ENCODE measurements around the gene DGKQ.

- TF ChIP-seq CTCF (IDR thresholded peaks at IDR 0.05), result no peak
- no peak for TF ChIP-seq ZFX (IDR thresholded peaks at IDR 0.05; ENCODE audit: borderline replicate concordance)
Measured at GRCh38 chr4:946517-947471, 26.6 kb downstream of the DGKQ start.

Measured in 22Rv1 (cell line).